Frontal cortex (tissue), 4 donors: ENCODE measurements around the gene REM2. TPM values are rescaled to one million over a fixed set of nuclear protein-coding genes. Genes with fewer than 3 reads are reported as not detected.

Experiments
- DNase-seq, 2 donors: peaks; one replicate each; pipeline ENCODE4 v3.0.0; 2012; ENCODE audit warnings: low spot score in 2 of 2
- FAIRE-seq: peaks from 2 replicates; lab custom pipeline; 2012; peaks lifted over from hg19 to GRCh38; lab: Jason Lieb, UNC
- total RNA-seq: library from RNA; depleted of rRNA; stranded (reverse); fragments of >200 nt; gene quantifications from one replicate; pipeline ENCODE4 v1.2.3, GENCODE V29; 2014
- donor health status: control.
- donor health status: control.
- donor health status: control.

Gene REM2, protein sequence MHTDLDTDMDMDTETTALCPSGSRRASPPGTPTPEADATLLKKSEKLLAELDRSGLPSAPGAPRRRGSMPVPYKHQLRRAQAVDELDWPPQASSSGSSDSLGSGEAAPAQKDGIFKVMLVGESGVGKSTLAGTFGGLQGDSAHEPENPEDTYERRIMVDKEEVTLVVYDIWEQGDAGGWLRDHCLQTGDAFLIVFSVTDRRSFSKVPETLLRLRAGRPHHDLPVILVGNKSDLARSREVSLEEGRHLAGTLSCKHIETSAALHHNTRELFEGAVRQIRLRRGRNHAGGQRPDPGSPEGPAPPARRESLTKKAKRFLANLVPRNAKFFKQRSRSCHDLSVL
- total RNA-seq = 2.4 TPM

DNA sequence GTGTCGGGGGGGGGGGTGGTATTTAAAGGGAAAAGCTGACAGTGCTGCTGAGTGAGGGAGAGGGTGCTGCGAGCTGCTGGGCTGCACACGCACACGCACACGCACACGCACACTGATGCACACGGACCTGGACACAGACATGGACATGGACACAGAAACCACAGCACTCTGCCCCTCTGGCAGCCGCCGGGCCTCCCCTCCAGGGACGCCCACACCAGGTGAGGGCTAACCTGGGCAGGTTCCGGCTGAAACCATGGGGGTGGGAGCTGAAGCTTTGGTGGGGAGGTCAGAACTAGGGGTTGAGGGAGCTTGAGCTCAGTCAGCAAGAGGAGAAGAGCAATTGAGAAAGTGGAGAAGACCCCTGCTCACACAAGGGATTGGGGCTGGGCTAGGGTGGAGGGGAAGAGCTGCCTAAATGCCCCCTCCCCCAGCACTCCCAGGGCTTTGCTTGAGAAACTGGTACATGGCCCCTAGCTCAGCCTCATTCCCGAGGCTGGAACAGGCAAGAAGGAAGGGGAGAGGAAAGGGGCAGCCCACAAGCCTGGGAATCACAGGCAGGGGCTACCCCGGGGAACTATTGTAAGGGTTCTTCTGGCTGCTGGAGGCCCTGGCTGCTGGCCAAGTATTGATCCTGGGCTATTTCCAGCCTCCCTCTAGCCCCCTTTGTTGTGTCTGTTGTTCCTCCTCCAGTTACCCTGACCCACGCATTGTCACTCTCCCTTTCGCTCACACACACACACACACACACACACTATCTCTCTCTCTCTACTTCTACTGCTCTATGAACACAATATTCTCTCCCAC, at the start of gene REM2:
Gene REM2, plus strand, starts transcription at position 50 of the 804 bp plus-strand sequence. Its CDS starts 66 bp downstream, at position 116.
- no peak for FAIRE-seq
- peak in 1 of 2 donors; percentile 23 for DNase-seq

DNA sequence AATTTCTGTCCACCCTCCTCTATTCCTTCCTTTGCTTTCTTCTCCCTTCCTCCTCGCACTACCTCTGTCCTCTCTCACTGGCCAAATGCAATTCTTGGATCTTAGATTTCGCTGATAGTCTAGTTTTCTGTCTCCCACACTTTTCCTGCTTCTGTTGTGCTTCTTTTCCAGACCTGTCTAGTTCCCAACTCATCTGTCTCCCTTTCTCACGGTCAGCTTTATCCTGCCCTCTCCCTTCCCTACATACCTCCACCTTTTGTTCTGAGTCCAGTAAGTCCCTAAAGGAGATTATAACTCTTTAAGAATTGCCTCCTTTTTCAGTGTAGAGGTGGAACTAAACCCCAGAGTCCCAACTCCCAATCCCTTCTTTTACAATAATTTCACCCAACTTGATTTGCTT, 47.5 kb upstream of the REM2 start:
- DNase-seq (no peak), FAIRE-seq (no peak)

DNA sequence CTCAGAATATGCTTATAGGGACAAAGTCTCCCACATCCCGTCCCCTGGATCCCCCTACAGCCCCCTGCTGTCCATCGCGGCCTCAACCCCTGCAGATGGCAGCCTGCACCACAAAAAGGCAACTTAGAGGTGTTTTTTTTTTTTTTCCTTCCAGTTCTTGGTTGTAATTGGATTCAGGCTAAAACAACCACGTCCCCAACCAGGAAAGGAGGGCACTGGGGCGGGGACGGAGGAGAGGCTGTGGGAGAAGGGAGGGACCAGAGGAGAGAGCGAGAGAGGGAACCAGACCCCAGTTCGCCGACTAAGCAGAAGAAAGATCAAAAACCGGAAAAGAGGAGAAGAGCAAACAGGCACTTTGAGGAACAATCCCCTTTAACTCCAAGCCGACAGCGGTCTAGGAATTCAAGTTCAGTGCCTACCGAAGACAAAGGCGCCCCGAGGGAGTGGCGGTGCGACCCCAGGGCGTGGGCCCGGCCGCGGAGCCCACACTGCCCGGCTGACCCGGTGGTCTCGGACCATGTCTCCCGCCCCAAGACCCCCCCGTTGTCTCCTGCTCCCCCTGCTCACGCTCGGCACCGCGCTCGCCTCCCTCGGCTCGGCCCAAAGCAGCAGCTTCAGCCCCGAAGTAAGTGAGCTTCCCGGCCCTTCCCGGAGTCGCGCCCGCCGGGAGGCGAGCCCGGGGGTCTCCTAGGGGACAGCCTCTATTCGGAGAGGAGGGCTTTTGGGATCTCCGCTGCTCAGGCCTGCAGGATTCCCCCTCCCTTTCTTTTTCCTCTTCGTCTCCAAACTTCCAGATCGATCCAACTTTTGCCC, 46.5 kb upstream of the REM2 start, which contains the start of gene MMP14:
Gene MMP14, plus strand, starts transcription at position 285 of the 813 bp plus-strand sequence. Its CDS starts 233 bp downstream, at position 518.
- DNase-seq (peak in 1 of 2 donors; percentile 68), FAIRE-seq (no peak)

DNA sequence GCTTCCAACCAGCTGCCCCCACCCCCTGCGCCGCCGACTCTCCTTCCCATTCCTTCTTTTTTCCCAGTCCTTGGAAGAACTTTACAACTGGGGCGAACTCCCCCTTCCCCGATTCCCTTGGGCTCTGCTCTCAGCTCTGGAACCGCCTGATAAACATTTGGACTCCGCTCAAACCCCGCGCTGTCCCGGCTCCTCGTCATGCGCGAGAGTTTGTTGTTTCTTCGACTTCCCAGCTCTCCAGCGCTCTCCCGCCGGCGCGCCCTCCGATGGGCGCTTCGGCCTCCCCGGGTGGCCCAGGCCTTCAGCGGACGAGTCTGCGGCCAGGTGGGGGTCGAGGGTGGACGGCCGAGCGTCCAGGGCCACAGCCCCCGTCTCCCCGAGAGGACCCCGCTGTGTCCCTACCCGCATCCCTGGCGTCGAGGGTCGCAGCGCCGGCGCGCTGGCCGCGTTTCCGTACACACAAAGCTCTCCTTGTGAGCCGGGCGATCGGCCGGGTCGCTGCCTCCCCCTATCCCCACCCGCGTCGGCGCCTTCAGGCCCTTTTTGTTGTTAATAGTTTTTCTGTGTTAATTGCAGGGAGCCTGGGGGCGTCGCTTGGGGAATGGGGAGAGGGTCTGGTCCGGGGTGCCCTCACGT, 45.8 kb upstream of the REM2 start:
- peak in 1 of 2 donors; percentile 61 for DNase-seq
- FAIRE-seq = no peak

DNA sequence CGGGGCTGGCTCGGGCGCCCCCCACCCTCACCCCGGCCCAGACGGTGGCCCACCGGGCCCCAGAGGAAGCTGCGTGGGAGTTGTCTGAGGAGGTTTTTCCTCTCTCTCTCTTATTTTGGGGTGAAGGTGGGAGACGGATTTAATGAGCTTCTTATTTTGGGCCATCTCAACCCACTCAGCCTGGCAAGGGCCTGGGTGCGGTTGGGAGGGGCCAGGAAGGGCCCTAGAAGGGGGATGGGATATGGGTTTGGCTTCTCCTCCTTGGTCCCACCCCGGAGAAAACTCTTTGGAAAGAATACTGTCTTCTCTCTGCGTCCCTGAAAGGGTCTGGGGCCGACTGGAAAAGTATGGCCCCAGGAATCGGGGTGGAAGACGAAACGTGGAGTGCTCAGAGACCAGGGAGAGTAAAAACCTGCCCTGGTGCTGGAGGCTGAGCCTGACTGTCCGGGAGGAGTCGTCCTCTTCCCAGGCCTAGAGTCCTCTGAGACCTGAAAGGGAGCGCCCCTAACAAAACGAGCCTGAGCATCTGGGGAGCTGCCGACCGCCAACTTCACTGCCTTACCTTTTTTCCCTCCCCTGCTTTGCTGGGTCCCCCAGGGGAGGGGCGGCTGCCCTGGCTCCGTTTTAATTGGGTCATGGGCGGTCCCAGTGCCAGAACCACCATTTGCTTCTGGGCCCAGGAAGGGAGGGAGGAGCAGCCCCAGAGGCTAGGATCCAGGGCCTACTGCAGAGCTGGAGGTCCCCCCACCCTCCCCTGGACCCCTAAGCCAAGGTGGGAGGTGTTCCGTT, 45.1 kb upstream of the REM2 start:
- no peak for FAIRE-seq
- no peak for DNase-seq

DNA sequence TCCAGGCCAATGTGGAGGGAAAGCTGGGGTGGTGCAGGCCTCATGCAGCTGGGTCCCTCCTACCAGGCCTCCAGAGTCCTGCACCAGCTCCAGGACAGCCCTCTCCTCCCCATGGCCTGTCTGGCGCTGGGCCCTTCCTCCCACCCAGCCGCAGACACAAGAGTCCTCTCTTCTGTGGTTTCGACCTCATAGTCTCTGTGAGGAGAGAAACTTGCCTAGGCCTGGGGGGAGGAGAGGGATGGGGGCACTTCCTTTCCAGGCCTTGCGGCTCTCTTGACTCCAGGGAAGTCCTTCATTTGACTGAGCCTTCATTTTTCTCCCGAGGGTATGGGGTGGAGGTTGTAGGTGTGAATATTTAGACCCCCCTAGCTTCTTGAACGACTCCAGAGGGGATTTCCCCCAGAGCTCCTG, 44.4 kb upstream of the REM2 start:
- no peak for FAIRE-seq
- DNase-seq = no peak

DNA sequence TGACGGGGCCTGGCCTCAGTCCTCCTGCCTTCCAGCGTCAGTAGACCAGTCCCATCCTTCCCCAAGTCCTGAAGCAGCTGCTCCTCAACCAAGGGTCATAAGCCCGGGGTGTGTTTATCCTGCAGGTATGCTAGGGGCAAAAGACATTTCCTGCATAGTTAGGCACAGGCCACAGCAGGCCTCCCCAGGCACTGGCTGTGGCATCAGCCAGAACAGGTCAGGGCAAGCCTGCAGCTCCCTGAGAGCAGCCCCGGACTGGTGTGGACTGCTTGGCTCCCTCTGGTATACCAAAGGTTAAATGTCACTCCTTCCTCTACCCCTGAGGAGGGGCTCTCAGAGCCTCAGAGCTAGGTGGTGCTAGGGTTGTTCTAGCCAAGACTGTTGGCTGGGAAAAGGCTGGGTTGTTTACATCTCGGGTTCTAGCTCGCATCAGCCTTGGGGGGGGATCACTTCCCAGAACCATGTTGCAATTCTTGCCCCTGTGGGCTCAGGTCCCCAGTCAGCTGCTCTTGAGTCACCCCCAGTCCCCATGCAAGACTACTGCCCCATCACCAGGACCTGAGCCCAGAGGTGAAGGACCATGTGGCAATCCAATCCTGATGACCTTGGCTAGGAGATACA, 43.8 kb upstream of the REM2 start:
- DNase-seq (no peak), FAIRE-seq (no peak)

DNA sequence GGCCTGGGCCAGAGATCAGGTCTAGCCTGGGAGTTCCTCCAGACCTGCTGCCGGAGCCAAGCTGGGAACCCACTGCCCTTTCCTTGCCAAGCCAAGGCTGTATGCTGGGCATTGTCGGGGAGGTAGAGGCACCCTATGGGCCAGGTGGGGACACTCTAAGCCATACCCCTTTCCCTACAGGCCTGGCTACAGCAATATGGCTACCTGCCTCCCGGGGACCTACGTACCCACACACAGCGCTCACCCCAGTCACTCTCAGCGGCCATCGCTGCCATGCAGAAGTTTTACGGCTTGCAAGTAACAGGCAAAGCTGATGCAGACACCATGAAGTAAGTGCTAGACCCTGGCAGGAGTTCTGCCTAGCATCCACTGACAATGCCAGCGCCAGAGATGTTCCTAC, 41.7 kb upstream of the REM2 start:
- no peak for DNase-seq
- FAIRE-seq = no peak

DNA sequence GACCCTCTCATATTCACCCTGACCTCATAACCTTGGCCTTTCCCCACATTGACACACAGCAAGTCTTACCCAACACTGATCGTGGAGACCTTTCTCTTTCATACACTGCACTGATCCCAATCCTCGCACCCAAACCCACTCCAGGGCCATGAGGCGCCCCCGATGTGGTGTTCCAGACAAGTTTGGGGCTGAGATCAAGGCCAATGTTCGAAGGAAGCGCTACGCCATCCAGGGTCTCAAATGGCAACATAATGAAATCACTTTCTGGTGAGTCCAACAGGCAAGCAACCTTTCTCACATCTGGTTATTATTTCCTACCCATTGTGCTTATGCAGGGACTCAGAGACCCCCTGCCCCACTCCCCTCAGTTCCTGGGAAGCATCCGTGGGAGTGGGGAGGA, 41.3 kb upstream of the REM2 start:
- no peak for DNase-seq
- no peak for FAIRE-seq

DNA sequence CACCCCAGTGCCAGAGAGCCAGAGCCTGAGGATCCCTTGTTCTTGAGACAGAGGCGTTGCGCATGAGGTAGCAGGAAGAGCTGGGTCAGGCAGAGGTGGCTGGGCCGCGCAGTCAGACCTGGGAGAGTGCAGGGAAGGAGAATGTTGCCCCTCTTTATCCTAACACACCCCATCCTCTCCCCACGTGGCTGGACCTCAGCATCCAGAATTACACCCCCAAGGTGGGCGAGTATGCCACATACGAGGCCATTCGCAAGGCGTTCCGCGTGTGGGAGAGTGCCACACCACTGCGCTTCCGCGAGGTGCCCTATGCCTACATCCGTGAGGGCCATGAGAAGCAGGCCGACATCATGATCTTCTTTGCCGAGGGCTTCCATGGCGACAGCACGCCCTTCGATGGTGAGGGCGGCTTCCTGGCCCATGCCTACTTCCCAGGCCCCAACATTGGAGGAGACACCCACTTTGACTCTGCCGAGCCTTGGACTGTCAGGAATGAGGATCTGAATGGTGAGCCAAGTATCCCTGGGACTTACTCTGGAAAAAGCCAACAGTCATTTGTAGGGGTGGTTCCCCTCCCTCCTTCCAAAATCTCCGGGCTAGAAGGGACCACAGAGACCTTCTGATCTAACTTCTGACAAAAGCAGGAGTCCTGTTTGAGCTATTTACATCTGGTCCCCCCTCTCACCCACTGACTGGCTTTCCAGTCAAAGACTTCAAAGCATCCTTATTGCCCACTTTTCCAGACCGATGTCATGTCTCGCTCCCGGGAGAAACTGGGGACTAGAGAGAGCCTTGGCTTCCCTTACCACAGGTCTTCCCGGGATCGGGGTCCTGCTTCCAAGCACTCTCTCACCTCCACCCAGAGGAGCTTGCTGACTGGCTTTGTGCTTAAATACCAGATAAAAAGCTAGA, 40.6 kb upstream of the REM2 start:
- FAIRE-seq = no peak
- no peak for DNase-seq

DNA sequence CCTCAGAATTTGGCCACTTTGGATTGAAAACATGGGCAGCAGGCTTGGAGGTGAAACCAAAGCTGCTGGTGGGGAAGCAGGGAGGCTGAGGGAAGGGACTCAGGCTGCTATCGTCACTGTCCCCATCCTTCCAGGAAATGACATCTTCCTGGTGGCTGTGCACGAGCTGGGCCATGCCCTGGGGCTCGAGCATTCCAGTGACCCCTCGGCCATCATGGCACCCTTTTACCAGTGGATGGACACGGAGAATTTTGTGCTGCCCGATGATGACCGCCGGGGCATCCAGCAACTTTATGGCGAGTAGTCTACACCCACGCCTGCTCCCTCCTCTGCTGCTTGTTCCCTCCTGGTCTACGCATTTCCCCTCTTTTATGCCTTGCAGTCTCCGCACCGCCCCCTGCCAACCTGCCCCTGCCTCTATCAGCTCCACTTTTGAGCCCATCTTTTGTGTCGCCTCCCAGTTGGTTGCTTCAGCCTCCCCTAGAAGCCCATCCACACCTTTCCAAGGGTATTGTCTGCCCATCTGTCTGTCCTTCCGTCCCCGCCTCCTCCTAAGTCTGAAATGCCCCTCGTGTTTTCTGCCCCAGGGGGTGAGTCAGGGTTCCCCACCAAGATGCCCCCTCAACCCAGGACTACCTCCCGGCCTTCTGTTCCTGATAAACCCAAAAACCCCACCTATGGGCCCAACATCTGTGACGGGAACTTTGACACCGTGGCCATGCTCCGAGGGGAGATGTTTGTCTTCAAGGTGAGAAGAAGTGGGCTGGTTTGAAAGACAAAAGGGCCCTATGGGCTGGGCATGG, 39.7 kb upstream of the REM2 start:
- DNase-seq = no peak
- FAIRE-seq = no peak

DNA sequence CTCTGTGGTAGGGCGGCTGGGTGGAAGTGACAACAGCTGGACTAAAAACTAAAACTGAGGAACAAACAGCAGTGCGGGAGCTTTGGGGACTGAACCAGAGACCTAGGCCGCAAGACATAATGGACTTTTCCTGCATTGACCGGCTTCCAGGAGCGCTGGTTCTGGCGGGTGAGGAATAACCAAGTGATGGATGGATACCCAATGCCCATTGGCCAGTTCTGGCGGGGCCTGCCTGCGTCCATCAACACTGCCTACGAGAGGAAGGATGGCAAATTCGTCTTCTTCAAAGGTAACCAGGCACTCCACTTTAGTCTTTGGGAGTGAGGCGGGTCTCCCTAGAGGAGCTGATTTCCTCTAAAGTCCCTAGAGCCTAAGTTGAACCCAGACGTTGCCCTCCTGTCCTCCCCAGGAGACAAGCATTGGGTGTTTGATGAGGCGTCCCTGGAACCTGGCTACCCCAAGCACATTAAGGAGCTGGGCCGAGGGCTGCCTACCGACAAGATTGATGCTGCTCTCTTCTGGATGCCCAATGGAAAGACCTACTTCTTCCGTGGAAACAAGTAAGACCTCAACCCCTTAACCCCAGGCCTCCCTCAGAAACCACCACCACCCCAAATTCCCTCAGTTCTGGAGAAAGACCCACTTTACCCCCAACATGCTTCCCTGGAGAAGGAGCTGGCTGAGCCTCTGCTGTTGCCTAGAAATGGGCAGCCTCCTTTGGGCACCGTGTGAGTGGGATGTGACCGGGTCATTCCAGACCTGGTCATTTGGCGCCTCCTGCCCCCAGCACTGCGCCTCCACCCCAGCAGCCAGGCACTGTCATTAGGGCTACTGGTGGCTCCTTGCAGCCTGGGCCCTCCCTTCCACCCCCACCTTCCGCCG, 38.6 kb upstream of the REM2 start:
- no peak for FAIRE-seq
- DNase-seq = no peak

DNA sequence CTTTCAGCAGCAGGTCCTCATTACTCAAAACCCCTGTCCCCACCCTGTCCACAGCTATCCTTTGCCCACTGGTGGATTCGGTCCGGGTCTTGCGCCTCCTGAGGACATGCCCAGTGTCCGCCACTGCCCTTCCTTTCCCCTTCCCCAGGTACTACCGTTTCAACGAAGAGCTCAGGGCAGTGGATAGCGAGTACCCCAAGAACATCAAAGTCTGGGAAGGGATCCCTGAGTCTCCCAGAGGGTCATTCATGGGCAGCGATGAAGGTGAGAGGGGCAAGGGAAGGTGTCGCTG, 38.0 kb upstream of the REM2 start:
- FAIRE-seq (no peak), DNase-seq (no peak)

DNA sequence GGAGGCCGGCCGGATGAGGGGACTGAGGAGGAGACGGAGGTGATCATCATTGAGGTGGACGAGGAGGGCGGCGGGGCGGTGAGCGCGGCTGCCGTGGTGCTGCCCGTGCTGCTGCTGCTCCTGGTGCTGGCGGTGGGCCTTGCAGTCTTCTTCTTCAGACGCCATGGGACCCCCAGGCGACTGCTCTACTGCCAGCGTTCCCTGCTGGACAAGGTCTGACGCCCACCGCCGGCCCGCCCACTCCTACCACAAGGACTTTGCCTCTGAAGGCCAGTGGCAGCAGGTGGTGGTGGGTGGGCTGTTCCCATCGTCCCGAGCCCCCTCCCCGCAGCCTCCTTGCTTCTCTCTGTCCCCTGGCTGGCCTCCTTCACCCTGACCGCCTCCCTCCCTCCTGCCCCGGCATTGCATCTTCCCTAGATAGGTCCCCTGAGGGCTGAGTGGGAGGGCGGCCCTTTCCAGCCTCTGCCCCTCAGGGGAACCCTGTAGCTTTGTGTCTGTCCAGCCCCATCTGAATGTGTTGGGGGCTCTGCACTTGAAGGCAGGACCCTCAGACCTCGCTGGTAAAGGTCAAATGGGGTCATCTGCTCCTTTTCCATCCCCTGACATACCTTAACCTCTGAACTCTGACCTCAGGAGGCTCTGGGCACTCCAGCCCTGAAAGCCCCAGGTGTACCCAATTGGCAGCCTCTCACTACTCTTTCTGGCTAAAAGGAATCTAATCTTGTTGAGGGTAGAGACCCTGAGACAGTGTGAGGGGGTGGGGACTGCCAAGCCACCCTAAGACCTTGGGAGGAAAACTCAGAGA, 37.0 kb upstream of the REM2 start:
- FAIRE-seq = no peak
- DNase-seq = no peak

DNA sequence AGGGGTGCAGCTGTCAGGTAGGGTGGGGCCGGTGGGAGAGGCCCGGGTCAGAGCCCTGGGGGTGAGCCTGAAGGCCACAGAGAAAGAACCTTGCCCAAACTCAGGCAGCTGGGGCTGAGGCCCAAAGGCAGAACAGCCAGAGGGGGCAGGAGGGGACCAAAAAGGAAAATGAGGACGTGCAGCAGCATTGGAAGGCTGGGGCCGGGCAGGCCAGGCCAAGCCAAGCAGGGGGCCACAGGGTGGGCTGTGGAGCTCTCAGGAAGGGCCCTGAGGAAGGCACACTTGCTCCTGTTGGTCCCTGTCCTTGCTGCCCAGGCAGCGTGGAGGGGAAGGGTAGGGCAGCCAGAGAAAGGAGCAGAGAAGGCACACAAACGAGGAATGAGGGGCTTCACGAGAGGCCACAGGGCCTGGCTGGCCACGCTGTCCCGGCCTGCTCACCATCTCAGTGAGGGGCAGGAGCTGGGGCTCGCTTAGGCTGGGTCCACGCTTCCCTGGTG, 36.2 kb upstream of the REM2 start:
- FAIRE-seq (no peak), DNase-seq (no peak)
